Breast epithelium (tissue), 3 donors: ENCODE measurements around the gene COA3.

Experiments
- POLR2A ChIP-seq: fragments of 450-650 bp; IDR thresholded peaks from one replicate; pipeline ENCODE4 v1.6.1; 2016; ENCODE audit warnings: antibody characterized with exemption, mild to moderate bottlenecking, moderate library complexity
- TF ChIP-seq, protein P1 (sequence below), 3 donors: fragments of 450-650 bp; IDR thresholded peaks; one replicate each; pipeline ENCODE4 v1.5.1; 2016 to 2017; ENCODE audit warnings: antibody characterized with exemption in 3 of 3, mild to moderate bottlenecking in 3 of 3, moderate library complexity in 3 of 3

- no peak for TF ChIP-seq POLR2A
- TF ChIP-seq, protein P1, sequence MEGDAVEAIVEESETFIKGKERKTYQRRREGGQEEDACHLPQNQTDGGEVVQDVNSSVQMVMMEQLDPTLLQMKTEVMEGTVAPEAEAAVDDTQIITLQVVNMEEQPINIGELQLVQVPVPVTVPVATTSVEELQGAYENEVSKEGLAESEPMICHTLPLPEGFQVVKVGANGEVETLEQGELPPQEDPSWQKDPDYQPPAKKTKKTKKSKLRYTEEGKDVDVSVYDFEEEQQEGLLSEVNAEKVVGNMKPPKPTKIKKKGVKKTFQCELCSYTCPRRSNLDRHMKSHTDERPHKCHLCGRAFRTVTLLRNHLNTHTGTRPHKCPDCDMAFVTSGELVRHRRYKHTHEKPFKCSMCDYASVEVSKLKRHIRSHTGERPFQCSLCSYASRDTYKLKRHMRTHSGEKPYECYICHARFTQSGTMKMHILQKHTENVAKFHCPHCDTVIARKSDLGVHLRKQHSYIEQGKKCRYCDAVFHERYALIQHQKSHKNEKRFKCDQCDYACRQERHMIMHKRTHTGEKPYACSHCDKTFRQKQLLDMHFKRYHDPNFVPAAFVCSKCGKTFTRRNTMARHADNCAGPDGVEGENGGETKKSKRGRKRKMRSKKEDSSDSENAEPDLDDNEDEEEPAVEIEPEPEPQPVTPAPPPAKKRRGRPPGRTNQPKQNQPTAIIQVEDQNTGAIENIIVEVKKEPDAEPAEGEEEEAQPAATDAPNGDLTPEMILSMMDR (IDR thresholded peaks at IDR 0.05) = no peak
Measured at GRCh38 chr17:42782166-42783061, 16.1 kb downstream of the COA3 start.
